Sigmoid colon (tissue), 4 donors: ENCODE data around the gene MUC6.

Source experiments
- POLR2A ChIP-seq, 2 donors: fragments of 450-650 bp; IDR thresholded peaks; one replicate each; pipeline ENCODE4 v1.6.1; 2016; ENCODE audit warnings: antibody characterized with exemption in 2 of 2, mild to moderate bottlenecking in 2 of 2, moderate library complexity in 2 of 2
- POLR2AphosphoS5 ChIP-seq, 4 donors: sonication (generic); formaldehyde crosslinking; IDR thresholded peaks; one replicate each; pipeline ENCODE4 v1.6.1; 2017; ENCODE audit warnings: antibody characterized with exemption in 4 of 4
- TF ChIP-seq, protein P1 (sequence below), 4 experiments: fragments of 450-650 bp in 3 of 4; fragments of 200-600 bp in 1 of 4; IDR thresholded peaks; one replicate each; pipeline ENCODE4 v1.5.1; 2016 to 2019; ENCODE audit warnings: antibody characterized with exemption in 4 of 4, mild to moderate bottlenecking in 3 of 4, moderate library complexity in 2 of 4

DNA sequence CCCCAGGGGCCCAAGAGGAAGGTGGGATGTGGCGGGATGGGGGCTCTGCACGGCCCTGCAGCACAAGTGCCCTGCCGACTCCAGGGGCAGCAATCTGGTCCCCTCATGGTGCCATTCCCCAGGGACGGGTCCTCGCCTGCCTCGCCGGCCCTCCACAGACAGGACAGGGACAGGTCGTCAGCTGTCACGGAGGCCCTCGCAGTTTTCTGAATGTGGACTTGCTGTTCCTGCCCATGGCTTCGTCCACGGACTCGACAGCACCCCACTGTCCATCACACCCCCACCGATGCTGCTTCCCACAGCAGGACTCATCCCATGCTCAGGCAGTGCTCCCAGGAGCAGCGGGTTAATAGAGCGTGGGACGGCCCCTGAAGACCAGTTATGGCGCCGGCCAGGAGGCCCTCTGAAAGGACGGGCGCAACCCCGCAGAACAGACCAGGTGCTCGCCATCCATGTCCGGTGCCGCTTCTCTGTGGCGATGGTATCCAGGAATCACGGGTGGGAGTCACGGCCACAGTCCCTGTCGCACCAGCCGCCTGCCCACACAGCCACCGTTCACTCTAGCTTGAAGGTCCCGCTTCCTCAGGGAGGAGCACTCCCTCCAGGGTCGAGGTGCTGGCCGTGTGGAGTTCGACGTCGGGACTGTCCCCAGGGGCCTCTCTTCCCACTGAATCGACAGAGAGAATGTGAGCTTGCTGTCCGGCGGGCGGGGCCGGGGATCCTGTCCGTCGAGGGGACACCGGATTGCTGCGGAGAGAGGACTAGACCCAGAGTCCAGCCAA lies 19.7 kb upstream of the MUC6 start:
- TF ChIP-seq POLR2AphosphoS5 (IDR thresholded peaks at IDR 0.05) (no peak), POLR2A (IDR thresholded peaks at IDR 0.05) (no peak)
- TF ChIP-seq, protein P1, sequence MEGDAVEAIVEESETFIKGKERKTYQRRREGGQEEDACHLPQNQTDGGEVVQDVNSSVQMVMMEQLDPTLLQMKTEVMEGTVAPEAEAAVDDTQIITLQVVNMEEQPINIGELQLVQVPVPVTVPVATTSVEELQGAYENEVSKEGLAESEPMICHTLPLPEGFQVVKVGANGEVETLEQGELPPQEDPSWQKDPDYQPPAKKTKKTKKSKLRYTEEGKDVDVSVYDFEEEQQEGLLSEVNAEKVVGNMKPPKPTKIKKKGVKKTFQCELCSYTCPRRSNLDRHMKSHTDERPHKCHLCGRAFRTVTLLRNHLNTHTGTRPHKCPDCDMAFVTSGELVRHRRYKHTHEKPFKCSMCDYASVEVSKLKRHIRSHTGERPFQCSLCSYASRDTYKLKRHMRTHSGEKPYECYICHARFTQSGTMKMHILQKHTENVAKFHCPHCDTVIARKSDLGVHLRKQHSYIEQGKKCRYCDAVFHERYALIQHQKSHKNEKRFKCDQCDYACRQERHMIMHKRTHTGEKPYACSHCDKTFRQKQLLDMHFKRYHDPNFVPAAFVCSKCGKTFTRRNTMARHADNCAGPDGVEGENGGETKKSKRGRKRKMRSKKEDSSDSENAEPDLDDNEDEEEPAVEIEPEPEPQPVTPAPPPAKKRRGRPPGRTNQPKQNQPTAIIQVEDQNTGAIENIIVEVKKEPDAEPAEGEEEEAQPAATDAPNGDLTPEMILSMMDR (IDR thresholded peaks at IDR 0.05): no peak
